SU-DHL-6 (cell line): ENCODE measurements around the gene CLTCL1.

Experiments
- CTCF ChIP-seq: fragments of 200-600 bp; sonication (generic); IDR thresholded peaks from one replicate; pipeline ENCODE4 v1.5.1; 2017; ENCODE audit warnings: antibody characterized with exemption, mild to moderate bottlenecking, low read length, moderate library complexity; ENCODE audit not compliant: insufficient read depth, poor library complexity, severe bottlenecking
- EZH2phosphoT487 ChIP-seq: fragments of 200-600 bp; sonication (generic), shearing (Covaris generic); conservative IDR thresholded peaks from 2 replicates; pipeline ENCODE4 v1.6.1; 2018; ENCODE audit warnings: mild to moderate bottlenecking, antibody characterized with exemption, low read length, moderate library complexity, mixed read lengths

DNA sequence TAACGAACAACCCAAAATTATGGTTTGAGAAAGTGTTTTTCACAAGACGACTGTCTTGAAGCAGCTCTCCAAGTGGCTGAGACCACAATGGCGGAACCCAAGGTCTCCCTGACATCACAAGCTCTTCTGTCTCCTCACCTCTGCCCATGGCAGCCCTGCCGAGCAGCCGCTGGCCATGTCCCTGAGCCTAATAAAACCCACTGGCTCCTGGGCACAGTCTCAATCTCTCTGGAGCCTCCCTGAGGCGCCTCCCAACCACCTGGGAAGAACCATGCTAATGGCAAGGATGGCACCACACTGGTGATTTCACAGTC lies 50.0 kb downstream of the CLTCL1 start:
- TF ChIP-seq CTCF, result no peak
- no peak for TF ChIP-seq EZH2phosphoT487
